A549 (cell line): Measurements from ENCODE around the gene S100A12.

ENCODE experiments used
- CHD2 ChIP-seq: fragments of 150-350 bp; IDR thresholded peaks from 2 replicates; pipeline ENCODE4 v1.6.1; 2014; ENCODE audit warnings: low read length; ENCODE audit not compliant: partially characterized antibody
- CTCF ChIP-seq: fragments of >200 bp; sonication (Bioruptor Twin); formaldehyde crosslinking; IDR thresholded peaks from 3 replicates; pipeline ENCODE4 v1.5.1; 2016
- POLR2A ChIP-seq: IDR thresholded peaks from 2 replicates; pipeline ENCODE4 v1.6.1; 2012; ENCODE audit warnings: mild to moderate bottlenecking, low read length

GRCh38 chr1:153422450-153423068 lies 47.1 kb upstream of the S100A12 start:
- TF ChIP-seq POLR2A (no peak), CTCF (no peak), CHD2 (no peak)
